HepG2 (cell line): ENCODE measurements around the gene RPS14. TPM values are rescaled to one million over a fixed set of nuclear protein-coding genes. Genes with fewer than 3 reads are reported as not detected.

Source experiments
- FOSL1 ChIP-seq: sonication (generic); formaldehyde crosslinking; IDR thresholded peaks from 2 replicates; pipeline ENCODE4 v1.9.0; 2021; ENCODE audit warnings: missing genetic modification reagents, borderline replicate concordance
- GLI4 ChIP-seq: sonication (generic); formaldehyde crosslinking; IDR thresholded peaks from 2 replicates; pipeline ENCODE4 v1.5.1; 2020; ENCODE audit warnings: missing genetic modification reagents, mild to moderate bottlenecking, moderate library complexity, borderline replicate concordance
- KDM2A ChIP-seq: sonication (generic); formaldehyde crosslinking; IDR thresholded peaks from 2 replicates; pipeline ENCODE4 v1.4.0; 2020; ENCODE audit warnings: low read depth, missing genetic modification reagents, borderline replicate concordance
- NFE2 ChIP-seq: sonication (generic); formaldehyde crosslinking; IDR thresholded peaks from 2 replicates; pipeline ENCODE4 v1.4.0; 2020; ENCODE audit warnings: missing genetic modification reagents
- PAWR ChIP-seq: sonication (generic); formaldehyde crosslinking; IDR thresholded peaks from 2 replicates; pipeline ENCODE4 v1.4.0; 2020; ENCODE audit warnings: missing genetic modification reagents, mild to moderate bottlenecking, borderline replicate concordance
- RELA ChIP-seq: sonication (generic); formaldehyde crosslinking; IDR thresholded peaks from 2 replicates; pipeline ENCODE4 v1.4.0; 2020; ENCODE audit warnings: missing genetic modification reagents
- SP1 ChIP-seq, 2 experiments: fragments of 450-650 bp in 1 of 2; sonication (generic) in 1 of 2; formaldehyde crosslinking in 1 of 2; IDR thresholded peaks; 2 replicates each; pipeline versions ENCODE4 v1.4.0 to v1.6.1; 2016 to 2020; ENCODE audit warnings: missing genetic modification reagents in 1 of 2
- YEATS4 ChIP-seq: sonication (generic); formaldehyde crosslinking; IDR thresholded peaks from 2 replicates; pipeline ENCODE4 v1.4.0; 2020; ENCODE audit warnings: missing genetic modification reagents, borderline replicate concordance
- ZNF282 ChIP-seq: fragments of 450-650 bp; IDR thresholded peaks from 2 replicates; pipeline ENCODE4 v1.6.1; 2018; ENCODE audit not compliant: partially characterized antibody
- ZNF432 ChIP-seq: sonication (generic); formaldehyde crosslinking; IDR thresholded peaks from 2 replicates; pipeline ENCODE4 v1.5.0; 2020; ENCODE audit warnings: missing genetic modification reagents, mild to moderate bottlenecking, borderline replicate concordance
- ZNF678 ChIP-seq: sonication (generic); formaldehyde crosslinking; IDR thresholded peaks from 2 replicates; pipeline ENCODE4 v1.4.0; 2020; ENCODE audit warnings: mild to moderate bottlenecking, missing genetic modification reagents
- polyA plus RNA-seq, 8 experiments: library from polyadenylated mRNA; depleted of rRNA in 3 of 8; stranded (reverse) in 7 of 8; unstranded in 1 of 8; fragments of >200 nt; fragmentation: Illumina TruSeq in 4 of 8; extraction: Trizol in 4 of 8; gene quantifications; 2 replicates each; pipeline versions ENCODE4 v1.2.1 to v1.2.3, GENCODE V29; 2011 to 2016; ENCODE audit warnings: low read depth in 4 of 8, missing spikeins in 1 of 8, mixed read lengths in 1 of 8; ENCODE audit not compliant: insufficient read depth in 1 of 8
- total RNA-seq, 5 experiments: library from RNA; depleted of rRNA; stranded (reverse); fragments of >200 nt; fragmentation: Illumina TruSeq; extraction: Trizol; gene quantifications; 2 replicates each; pipeline ENCODE4 v1.2.3, GENCODE V29; 2016; ENCODE audit warnings: low read depth in 1 of 5
- TF ChIP-seq, protein P1 (sequence below): sonication (generic); formaldehyde crosslinking; IDR thresholded peaks from 2 replicates; pipeline ENCODE4 v1.5.1; 2020; ENCODE audit warnings: mild to moderate bottlenecking, missing genetic modification reagents, borderline replicate concordance
- TF ChIP-seq, protein P2 (sequence below): sonication (generic); formaldehyde crosslinking; IDR thresholded peaks from 2 replicates; pipeline ENCODE4 v1.9.0; 2022; ENCODE audit warnings: missing genetic modification reagents, mild to moderate bottlenecking, borderline replicate concordance
- TF ChIP-seq, protein P3 (sequence below): IDR thresholded peaks from 2 replicates; pipeline ENCODE4 v1.6.1; 2012; ENCODE audit warnings: low read depth, low read length, improper control_type of control experiment
- TF ChIP-seq, protein P4 (sequence below): sonication (generic); formaldehyde crosslinking; IDR thresholded peaks from 2 replicates; pipeline ENCODE4 v1.4.0; 2020; ENCODE audit warnings: missing genetic modification reagents, borderline replicate concordance
- TF ChIP-seq, protein P5 (sequence below): sonication (generic); formaldehyde crosslinking; IDR thresholded peaks from 2 replicates; pipeline ENCODE4 v1.4.0; 2020; ENCODE audit warnings: missing genetic modification reagents, borderline replicate concordance

Gene RPS14
- total and polyA plus RNA-seq, 2 of the 13 experiments (the other 11 are each of a cell fraction or from before 2014, with no cell fraction given), result 2,116 to 3,295 TPM

DNA sequence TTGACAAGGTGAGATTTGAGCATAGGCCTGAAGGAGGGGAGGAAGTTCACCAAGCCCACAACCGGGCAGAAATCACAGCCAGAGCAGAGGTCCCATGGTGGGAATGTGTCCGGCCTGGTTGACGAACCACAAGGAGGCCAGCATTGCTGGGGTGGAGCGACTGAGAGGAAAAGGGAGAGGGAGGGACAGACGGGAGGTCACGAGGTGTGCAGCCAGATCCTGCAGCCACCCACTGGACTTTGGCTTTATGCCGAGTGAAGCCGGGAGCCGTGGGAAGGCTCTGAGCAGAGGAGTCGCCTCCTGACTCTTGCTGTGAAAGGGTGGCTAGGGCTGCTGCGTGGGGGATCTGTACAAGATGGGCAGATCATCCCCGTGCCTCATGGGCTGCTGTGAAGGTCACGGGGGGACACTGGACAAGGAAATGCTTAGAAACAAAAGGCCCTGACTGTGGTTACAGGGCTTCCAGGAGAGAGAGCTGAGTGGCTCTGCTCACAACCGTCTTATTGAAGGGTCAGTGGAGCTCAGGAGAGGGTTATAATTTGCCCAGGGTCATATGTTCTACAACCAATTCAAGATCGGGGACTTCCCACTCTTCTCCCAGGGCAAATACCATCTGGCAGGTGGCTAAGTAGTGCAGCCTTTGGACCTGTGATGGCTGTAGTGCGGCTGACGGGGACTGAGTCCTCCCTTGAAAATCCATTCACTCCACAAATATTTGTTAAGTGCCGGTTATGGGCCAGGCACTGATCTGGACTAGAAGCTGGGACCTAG is 21.2 kb downstream of the RPS14 start (continued):
- TF ChIP-seq, protein P1, sequence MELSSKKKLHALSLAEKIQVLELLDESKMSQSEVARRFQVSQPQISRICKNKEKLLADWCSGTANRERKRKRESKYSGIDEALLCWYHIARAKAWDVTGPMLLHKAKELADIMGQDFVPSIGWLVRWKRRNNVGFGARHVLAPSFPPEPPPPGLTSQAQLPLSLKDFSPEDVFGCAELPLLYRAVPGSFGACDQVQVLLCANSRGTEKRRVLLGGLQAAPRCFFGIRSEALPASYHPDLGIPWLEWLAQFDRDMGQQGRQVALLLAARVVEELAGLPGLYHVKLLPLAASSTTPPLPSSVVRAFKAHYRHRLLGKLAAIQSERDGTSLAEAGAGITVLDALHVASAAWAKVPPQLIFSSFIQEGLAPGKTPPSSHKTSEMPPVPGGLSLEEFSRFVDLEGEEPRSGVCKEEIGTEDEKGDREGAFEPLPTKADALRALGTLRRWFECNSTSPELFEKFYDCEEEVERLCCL, result no peak
- TF ChIP-seq PAWR (CRISPR knock-in tag) (no peak), KDM2A (CRISPR knock-in tag) (peak; percentile 28; the same call in 1 of the 2 replicates), ZNF432 (CRISPR knock-in tag) (no peak), YEATS4 (no peak; the same call in 1 of the 2 replicates), GLI4 (CRISPR knock-in tag) (no peak), RELA (CRISPR knock-in tag) (no peak), SP1 (IDR thresholded peaks at IDR 0.05) (no peak), SP1 (CRISPR knock-in tag; IDR thresholded peaks at IDR 0.05) (no peak), ZNF678 (CRISPR knock-in tag) (0 out of 2 replicates have a peak, but pooled peaks have one; percentile 8), FOSL1 (CRISPR knock-in tag) (no peak), NFE2 (no peak), ZNF282 (no peak)
- TF ChIP-seq, protein P2, sequence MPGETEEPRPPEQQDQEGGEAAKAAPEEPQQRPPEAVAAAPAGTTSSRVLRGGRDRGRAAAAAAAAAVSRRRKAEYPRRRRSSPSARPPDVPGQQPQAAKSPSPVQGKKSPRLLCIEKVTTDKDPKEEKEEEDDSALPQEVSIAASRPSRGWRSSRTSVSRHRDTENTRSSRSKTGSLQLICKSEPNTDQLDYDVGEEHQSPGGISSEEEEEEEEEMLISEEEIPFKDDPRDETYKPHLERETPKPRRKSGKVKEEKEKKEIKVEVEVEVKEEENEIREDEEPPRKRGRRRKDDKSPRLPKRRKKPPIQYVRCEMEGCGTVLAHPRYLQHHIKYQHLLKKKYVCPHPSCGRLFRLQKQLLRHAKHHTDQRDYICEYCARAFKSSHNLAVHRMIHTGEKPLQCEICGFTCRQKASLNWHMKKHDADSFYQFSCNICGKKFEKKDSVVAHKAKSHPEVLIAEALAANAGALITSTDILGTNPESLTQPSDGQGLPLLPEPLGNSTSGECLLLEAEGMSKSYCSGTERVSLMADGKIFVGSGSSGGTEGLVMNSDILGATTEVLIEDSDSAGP (CRISPR knock-in tag), result peak; percentile 70; the same call in 1 of the 2 replicates
- TF ChIP-seq, protein P3, sequence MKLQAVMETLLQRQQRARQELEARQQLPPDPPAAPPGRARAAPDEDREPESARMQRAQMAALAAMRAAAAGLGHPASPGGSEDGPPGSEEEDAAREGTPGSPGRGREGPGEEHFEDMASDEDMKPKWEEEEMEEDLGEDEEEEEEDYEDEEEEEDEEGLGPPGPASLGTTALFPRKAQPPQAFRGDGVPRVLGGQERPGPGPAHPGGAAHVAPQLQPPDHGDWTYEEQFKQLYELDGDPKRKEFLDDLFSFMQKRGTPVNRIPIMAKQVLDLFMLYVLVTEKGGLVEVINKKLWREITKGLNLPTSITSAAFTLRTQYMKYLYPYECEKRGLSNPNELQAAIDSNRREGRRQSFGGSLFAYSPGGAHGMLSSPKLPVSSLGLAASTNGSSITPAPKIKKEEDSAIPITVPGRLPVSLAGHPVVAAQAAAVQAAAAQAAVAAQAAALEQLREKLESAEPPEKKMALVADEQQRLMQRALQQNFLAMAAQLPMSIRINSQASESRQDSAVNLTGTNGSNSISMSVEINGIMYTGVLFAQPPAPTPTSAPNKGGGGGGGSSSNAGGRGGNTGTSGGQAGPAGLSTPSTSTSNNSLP, result no peak
- TF ChIP-seq, protein P4, sequence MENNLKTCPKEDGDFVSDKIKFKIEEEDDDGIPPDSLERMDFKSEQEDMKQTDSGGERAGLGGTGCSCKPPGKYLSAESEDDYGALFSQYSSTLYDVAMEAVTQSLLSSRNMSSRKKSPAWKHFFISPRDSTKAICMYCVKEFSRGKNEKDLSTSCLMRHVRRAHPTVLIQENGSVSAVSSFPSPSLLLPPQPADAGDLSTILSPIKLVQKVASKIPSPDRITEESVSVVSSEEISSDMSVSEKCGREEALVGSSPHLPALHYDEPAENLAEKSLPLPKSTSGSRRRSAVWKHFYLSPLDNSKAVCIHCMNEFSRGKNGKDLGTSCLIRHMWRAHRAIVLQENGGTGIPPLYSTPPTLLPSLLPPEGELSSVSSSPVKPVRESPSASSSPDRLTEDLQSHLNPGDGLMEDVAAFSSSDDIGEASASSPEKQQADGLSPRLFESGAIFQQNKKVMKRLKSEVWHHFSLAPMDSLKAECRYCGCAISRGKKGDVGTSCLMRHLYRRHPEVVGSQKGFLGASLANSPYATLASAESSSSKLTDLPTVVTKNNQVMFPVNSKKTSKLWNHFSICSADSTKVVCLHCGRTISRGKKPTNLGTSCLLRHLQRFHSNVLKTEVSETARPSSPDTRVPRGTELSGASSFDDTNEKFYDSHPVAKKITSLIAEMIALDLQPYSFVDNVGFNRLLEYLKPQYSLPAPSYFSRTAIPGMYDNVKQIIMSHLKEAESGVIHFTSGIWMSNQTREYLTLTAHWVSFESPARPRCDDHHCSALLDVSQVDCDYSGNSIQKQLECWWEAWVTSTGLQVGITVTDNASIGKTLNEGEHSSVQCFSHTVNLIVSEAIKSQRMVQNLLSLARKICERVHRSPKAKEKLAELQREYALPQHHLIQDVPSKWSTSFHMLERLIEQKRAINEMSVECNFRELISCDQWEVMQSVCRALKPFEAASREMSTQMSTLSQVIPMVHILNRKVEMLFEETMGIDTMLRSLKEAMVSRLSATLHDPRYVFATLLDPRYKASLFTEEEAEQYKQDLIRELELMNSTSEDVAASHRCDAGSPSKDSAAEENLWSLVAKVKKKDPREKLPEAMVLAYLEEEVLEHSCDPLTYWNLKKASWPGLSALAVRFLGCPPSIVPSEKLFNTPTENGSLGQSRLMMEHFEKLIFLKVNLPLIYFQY (CRISPR knock-in tag), result no peak
- TF ChIP-seq, protein P5, sequence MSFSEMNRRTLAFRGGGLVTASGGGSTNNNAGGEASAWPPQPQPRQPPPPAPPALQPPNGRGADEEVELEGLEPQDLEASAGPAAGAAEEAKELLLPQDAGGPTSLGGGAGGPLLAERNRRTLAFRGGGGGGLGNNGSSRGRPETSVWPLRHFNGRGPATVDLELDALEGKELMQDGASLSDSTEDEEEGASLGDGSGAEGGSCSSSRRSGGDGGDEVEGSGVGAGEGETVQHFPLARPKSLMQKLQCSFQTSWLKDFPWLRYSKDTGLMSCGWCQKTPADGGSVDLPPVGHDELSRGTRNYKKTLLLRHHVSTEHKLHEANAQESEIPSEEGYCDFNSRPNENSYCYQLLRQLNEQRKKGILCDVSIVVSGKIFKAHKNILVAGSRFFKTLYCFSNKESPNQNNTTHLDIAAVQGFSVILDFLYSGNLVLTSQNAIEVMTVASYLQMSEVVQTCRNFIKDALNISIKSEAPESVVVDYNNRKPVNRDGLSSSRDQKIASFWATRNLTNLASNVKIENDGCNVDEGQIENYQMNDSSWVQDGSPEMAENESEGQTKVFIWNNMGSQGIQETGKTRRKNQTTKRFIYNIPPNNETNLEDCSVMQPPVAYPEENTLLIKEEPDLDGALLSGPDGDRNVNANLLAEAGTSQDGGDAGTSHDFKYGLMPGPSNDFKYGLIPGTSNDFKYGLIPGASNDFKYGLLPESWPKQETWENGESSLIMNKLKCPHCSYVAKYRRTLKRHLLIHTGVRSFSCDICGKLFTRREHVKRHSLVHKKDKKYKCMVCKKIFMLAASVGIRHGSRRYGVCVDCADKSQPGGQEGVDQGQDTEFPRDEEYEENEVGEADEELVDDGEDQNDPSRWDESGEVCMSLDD, result no peak
